IgD-negative memory B cell (primary cell): ENCODE measurements around the gene SYNE3. TPM values are rescaled to one million over a fixed set of nuclear protein-coding genes. Genes with fewer than 3 reads are reported as not detected.

Experiments used
- H3K27ac Mint-ChIP-seq, 3 donors: one replicate each; pipeline ENCODE4 v1.8.0; 2020 to 2022; ENCODE audit warnings: mild to moderate bottlenecking in 3 of 3, mixed read lengths in 3 of 3, moderate library complexity in 1 of 3
- H3K27me3 Mint-ChIP-seq: one replicate; pipeline ENCODE4 v1.8.0; 2021; ENCODE audit warnings: mixed read lengths
- H3K36me3 Mint-ChIP-seq: one replicate; pipeline ENCODE4 v1.8.0; 2020; ENCODE audit warnings: mild to moderate bottlenecking, mixed read lengths
- H3K4me1 Mint-ChIP-seq, 3 donors: one replicate each; pipeline ENCODE4 v1.8.0; 2020 to 2022; ENCODE audit warnings: mixed read lengths in 3 of 3, mild to moderate bottlenecking in 1 of 3
- H3K4me3 Mint-ChIP-seq, 4 donors: one replicate each; pipeline ENCODE4 v1.8.0; 2020 to 2022; ENCODE audit warnings: mild to moderate bottlenecking in 4 of 4, mixed read lengths in 4 of 4, moderate library complexity in 3 of 4
- H3K9me3 Mint-ChIP-seq, 3 donors: one replicate each; pipeline ENCODE4 v1.8.0; 2020 to 2021; ENCODE audit warnings: mixed read lengths in 3 of 3, mild to moderate bottlenecking in 1 of 3
- polyA plus RNA-seq: library from polyadenylated mRNA; unstranded; fragments of 300-500 nt; fragmentation: Illumina TruSeq; gene quantifications from one replicate; pipeline ENCODE4 v1.2.3, GENCODE V29; 2021

The SYNE3 gene, protein sequence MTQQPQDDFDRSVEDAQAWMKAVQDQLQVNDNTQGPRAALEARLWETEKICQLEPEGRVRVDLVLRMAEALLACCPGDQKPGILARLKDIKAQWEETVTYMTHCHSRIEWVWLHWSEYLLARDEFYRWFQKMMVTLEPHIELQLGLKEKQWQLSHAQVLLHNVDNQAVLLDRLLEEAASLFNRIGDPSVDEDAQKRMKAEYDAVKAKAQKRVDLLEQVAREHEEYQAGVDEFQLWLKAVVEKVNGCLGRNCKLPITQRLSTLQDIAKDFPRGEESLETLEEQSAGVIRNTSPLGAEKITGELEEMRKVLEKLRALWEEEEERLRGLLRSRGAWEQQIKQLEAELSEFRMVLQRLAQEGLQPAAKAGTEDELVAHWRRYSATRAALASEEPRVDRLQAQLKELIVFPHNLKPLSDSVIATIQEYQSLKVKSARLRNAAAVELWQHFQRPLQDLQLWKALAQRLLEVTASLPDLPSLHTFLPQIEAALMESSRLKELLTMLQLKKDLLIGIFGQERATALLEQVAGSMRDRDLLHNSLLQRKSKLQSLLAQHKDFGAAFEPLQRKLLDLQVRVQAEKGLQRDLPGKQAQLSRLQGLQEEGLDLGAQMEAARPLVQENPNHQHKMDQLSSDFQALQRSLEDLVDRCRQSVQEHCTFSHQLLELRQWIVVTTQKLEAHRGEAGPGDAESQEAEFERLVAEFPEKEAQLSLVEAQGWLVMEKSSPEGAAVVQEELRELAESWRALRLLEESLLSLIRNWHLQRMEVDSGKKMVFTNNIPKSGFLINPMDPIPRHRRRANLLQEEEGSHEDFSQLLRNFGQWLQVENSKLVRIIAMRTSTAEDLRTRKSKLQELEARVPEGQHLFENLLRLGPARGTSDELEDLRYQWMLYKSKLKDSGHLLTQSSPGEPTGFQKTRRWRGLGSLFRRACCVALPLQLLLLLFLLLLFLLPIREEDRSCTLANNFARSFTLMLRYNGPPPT
- 8.8 TPM for polyA plus RNA-seq

DNA sequence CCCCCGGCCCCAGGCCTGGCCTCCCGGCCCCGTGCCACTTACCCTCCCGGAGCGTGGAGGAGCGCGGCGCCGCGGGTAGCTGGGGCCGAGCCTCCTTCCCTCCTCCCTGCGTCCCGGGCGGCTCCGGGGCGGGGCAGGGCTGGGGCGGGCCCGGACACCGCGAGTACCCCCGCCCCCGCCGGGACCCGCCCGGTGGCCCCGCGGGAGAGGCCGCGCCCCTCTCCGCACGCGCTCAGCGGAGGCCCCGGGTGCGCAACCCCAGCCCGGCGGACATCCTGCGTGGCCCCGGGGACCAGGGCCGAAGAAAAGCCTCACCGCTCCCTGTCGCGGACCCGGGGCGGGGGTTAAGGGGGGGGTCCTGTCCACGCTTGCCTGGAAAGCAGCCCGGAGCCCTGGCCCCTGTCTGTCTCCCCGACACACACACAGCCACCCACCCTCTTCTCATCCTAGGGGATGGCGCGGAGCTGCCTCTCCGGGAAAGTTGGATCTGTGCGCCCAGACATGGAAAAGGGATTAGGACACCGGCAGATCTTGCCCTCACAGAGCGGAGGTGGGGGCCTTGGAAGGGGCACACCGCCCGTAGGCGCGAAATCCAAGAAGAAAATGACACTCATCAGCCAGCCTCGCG is at the start of gene SYNE3:
Gene SYNE3 (minus strand): TSS at position 97 of the 628 bp plus-strand sequence. CDS start 40,829 bp downstream, outside the sequence.
- Mint-ChIP-seq H3K27me3 (no peaks in the 10 kb centered on the region), H3K36me3 (no peaks in the 10 kb centered on the region), H3K9me3 (no peaks in the 10 kb centered on the region), H3K4me1 (peaks cover 55 to 58% (median 57%) of the 10 kb centered on the region in 3 donors), H3K27ac (peak within 1 kb of the TSS; percentile 92 to 98 (median 97)), H3K4me3 (peak within 1 kb of the TSS; percentile 93 to 99 (median 98))

DNA sequence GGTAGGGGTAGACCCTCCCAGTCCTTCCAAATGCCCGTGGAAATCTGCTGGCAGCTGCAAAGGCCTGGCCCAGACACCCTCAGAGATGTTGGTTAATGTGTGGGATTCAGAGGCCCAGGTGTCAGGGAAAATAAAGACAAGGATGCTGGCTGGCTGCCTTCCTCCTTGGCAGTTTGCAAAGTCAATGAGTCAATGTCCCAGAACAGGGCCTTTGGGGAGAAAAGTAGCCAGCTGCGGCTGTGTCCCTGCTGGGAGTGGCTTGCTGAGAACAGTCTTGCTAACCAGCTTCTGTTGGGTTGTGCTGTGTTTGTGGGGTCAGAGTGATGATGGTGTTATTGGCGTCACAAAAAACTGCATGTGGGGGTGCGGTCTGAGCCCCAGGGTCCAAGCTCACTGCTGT is 47.6 kb upstream of the SYNE3 start:
- no peak overlapping the region for H3K4me3 Mint-ChIP-seq

DNA sequence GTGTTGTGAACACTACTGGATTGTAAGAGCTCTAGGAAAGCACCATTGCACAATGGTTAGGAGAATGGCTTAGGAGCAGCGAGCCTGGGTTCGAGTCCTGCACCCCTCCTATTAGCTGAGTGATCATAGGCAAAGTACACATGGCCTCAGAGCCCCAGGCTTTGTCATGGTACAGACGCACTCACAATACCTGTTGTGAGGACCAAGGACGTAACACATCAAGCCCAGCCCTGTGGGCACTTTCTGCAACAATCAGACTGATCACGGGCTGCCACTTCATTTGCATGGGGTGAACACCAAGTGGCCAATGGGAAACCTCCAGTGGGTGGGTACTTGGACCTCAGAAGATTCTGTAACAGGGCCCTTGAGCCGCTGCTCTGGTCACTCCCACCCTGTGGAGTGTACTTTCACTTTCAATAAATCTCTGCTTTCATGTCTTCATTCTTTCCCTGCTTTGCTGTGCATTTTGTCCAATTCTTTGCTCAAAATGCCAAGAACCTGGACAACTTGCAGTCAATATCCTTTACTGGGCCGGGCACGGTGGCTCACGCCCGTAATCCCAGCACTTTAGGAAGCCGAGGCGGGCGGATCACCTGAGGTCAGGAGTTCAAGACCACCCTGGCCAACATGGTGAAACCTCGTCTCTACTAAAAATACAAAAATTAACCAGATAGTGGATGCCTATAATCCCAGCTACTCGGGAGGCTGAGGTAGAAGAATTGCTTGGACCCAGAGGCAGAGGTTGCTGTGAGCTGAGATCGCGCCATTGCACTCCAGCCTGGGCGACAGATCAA is 46.6 kb upstream of the SYNE3 start:
- H3K9me3 Mint-ChIP-seq, result peaks cover 0 to 4% (median 0%) of the 10 kb centered on the region in 3 donors
- no peaks in the 10 kb centered on the region for H3K36me3 Mint-ChIP-seq
- no peak overlapping the region for H3K27ac Mint-ChIP-seq
- H3K4me1 Mint-ChIP-seq, result peaks cover 0 to 3% (median 0%) of the 10 kb centered on the region in 3 donors
- H3K27me3 Mint-ChIP-seq, result peaks cover 30% of the 10 kb centered on the region
- no peak overlapping the region for H3K4me3 Mint-ChIP-seq

More for the DNA sequence above, 47.6 kb upstream of the SYNE3 start:
- H3K27ac Mint-ChIP-seq, result no peak overlapping the region
- H3K27me3 Mint-ChIP-seq, result peaks cover 33% of the 10 kb centered on the region
- H3K9me3 Mint-ChIP-seq, result no peaks in the 10 kb centered on the region
- no peaks in the 10 kb centered on the region for H3K36me3 Mint-ChIP-seq
- peaks cover 0 to 3% (median 0%) of the 10 kb centered on the region in 3 donors for H3K4me1 Mint-ChIP-seq

DNA sequence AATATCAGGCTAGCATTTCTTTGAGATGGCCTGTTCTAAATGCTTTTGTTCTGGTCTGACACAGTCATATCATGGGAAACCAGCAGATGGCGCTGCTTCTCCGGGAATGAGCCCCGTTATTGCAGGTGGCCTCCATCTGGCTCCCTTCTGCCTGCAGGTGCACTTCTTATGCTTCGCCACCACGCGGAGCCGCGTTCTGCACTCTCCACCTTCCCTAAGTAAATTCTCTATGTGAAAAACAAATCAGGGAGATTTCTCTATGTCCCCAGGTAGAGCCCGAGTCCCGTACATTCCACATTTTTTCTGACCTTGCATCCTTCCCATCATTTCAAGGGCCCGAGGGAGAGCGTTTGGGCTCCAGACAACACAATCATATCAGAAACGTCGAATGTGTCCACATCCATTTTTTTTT is 44.6 kb upstream of the SYNE3 start:
- Mint-ChIP-seq H3K36me3 (no peaks in the 10 kb centered on the region), H3K9me3 (peaks cover 0 to 5% (median 0%) of the 10 kb centered on the region in 3 donors), H3K27ac (peak overlapping the region in 1 of 3 donors; percentile 2), H3K27me3 (peaks cover 28% of the 10 kb centered on the region), H3K4me3 (no peak overlapping the region), H3K4me1 (peaks cover 0 to 3% (median 0%) of the 10 kb centered on the region in 3 donors)

DNA sequence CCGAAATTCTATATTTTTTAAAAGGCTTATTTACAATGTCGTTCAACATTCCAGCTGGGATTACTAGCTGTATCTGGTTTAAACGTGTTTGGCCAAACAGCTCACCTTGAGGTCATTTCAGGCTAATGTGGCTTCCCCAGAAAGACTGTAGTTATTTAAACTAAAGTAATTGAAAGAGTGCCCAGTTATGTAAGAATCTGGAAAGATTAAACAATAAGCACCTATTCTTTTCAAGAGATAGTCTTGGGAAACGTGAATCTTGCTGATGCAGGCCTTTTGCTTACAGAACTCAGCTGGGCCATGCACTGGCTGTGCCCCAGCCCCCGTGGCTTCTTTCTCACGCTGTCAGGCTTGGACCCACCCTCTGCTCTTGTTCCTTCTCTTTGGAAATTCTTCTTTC is 42.8 kb upstream of the SYNE3 start:
- Mint-ChIP-seq H3K27ac (no peak overlapping the region), H3K9me3 (peaks cover 0 to 5% (median 0%) of the 10 kb centered on the region in 3 donors), H3K36me3 (no peaks in the 10 kb centered on the region), H3K4me1 (peaks cover 0 to 3% (median 0%) of the 10 kb centered on the region in 3 donors), H3K27me3 (peaks cover 28% of the 10 kb centered on the region), H3K4me3 (no peak overlapping the region)

DNA sequence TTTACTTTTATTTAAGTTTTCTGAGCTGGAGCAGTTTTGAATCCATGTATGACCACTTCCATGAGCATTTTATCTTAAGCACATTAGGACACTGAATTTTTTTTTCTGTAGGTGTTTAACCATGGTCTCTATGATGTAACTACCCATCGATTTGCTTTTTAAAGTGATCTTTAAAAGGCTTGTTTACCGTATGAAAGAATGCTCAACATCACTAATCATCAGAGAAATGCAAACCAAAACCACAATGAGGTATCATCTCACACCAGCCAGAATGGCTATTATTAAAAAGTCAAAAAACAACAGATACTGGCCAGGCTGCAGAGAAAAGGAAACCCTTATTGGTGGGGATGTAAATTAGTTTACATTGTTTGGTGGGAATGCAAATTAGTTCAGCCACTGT is 41.4 kb upstream of the SYNE3 start:
- Mint-ChIP-seq H3K27me3 (peaks cover 20% of the 10 kb centered on the region), H3K9me3 (peaks cover 0 to 5% (median 0%) of the 10 kb centered on the region in 3 donors), H3K27ac (no peak overlapping the region), H3K4me3 (no peak overlapping the region), H3K4me1 (peaks cover 0 to 3% (median 0%) of the 10 kb centered on the region in 3 donors), H3K36me3 (peaks cover 3% of the 10 kb centered on the region)

DNA sequence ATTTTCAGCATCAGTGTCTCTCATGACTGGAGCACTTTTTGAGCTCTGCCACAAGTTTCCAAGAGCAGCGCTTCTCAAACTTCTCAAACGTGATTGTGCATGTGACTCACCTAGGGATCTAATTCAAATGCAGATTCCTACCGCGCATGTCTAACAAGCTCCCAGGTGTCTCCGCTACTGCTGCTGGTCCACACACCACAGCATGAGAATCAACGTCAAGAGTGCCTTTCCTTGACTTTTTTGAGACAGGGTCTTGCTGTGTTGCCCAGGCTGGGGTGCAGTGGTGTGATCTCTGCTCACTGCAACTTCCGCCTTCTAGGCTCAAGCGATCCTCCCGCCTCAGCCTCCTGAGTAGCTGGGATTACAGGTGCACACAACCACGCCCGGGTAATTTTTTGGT is 40.8 kb upstream of the SYNE3 start:
- Mint-ChIP-seq H3K4me1 (peaks cover 0 to 3% (median 0%) of the 10 kb centered on the region in 3 donors), H3K27ac (no peak overlapping the region), H3K27me3 (peaks cover 15% of the 10 kb centered on the region), H3K9me3 (peaks cover 0 to 5% (median 0%) of the 10 kb centered on the region in 3 donors), H3K36me3 (peaks cover 3% of the 10 kb centered on the region), H3K4me3 (no peak overlapping the region)

DNA sequence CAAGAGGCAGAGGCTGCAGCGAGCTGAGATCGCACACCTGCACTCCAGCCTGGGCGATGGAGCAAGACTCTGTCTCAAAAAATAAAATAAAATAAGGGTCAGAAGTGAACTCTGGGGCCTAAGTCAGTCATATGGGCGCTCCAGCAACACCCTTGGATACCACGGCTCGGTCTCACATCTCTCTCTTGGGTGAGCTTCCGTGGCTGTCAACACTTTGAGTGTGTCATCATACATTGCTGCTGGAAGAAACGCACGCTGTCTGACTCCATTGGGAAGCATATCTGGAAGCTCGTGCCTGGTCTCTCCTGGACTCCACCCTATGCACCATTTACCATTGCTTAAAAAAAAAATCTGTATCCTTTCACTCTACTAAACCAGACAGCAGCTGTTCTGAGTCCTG is 38.6 kb upstream of the SYNE3 start:
- H3K27ac Mint-ChIP-seq, result peak overlapping the region in 1 of 3 donors; percentile 46

DNA sequence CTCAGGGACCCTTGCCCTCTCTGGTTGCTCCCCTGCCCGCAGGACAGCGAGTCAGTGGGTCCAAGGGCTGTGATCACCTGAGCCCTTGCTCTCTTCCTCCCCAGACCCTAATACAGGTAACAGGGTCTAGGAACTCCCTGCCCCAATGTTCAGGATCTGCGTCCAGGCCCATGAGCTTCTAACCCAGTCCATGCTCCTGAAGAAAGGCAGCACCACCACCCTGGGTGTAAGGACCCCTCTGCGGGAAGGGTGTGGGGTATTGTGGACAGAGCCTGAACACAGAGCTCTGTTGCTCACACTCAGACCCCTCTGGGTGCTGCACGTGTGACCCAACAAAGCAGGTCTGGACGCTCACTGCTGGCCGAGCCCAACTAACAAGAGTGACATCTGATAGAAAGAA is 36.7 kb upstream of the SYNE3 start:
- peak overlapping the region in 1 of 3 donors; percentile 94 for H3K27ac Mint-ChIP-seq
- peaks cover 8% of the 10 kb centered on the region for H3K36me3 Mint-ChIP-seq
- peaks cover 0 to 2% (median 0%) of the 10 kb centered on the region in 3 donors for H3K9me3 Mint-ChIP-seq
- no peak overlapping the region for H3K4me3 Mint-ChIP-seq
- H3K27me3 Mint-ChIP-seq, result peaks cover 4% of the 10 kb centered on the region
- H3K4me1 Mint-ChIP-seq, result no peaks in the 10 kb centered on the region

More for the DNA sequence above, 38.6 kb upstream of the SYNE3 start:
- Mint-ChIP-seq H3K4me3 (no peak overlapping the region), H3K27me3 (peaks cover 8% of the 10 kb centered on the region), H3K9me3 (peaks cover 0 to 5% (median 0%) of the 10 kb centered on the region in 3 donors), H3K36me3 (peaks cover 5% of the 10 kb centered on the region), H3K4me1 (no peaks in the 10 kb centered on the region)

DNA sequence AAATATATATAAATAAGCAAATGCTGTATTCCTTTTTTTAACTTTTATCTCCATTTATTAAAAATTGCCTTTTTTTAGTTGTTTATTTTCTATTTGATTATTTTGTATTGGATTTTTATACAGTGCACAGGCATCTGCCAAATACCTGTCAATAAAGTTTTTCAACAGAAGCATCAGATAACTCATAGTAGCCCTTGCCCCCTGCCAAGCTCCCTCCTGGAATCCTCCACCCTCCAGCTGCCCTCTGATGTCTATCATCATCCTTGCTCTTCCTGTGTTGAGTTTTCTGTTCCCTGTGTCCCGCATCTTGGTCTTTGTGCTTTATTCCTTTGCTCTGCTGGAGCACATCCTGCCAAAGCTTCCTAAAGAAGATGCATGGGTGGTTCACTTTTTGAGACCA is 35.0 kb upstream of the SYNE3 start:
- Mint-ChIP-seq H3K36me3 (peaks cover 8% of the 10 kb centered on the region), H3K4me3 (no peak overlapping the region), H3K9me3 (no peaks in the 10 kb centered on the region), H3K27ac (no peak overlapping the region), H3K4me1 (no peaks in the 10 kb centered on the region), H3K27me3 (no peaks in the 10 kb centered on the region)

DNA sequence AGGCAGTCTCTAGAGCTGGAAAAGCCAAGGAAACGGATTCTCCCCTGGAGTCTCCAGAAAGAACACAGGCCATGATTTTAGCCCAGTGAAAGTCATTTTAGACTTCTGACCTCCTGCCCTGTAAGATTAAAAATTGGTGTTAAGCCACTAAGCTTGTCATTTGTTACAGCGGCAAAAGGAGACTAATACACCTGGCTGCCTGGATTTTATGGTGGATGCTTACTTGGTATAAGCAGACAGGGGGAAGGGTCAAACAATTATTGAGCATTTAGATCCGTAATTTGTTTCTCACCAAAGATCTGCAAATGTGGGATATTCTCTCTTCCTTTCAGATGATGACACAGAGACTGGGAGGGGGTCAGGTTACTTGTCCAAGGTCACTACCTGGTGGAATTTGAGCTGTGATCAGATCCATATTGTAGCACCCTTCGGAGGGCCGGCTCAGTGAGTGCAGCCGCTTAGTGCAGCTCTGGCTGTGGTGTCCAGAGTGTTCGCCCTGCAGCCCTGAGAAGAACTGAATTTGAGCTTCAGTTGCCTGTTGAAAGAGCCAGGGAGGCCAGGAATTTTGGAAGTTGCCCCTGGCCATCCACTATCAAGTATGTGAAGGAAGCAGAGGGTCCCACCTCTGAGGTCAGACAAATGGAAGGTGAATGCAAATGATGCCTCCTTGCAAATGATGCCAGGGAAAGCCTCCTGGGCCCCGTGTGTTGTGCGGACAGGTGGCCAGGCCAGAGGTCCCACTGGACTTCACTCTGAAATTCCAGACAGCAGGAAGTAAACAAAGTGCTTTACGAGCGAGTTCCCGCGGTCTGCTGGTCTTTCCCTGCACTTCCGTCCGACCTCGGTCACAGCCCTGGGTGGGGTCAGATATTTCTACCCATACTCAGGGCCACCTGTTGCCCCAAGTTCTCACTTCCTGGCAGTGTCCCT is 33.5 kb upstream of the SYNE3 start:
- peaks cover 8% of the 10 kb centered on the region for H3K36me3 Mint-ChIP-seq
- no peaks in the 10 kb centered on the region for H3K27me3 Mint-ChIP-seq
- no peaks in the 10 kb centered on the region for H3K4me1 Mint-ChIP-seq
- H3K9me3 Mint-ChIP-seq, result no peaks in the 10 kb centered on the region
- no peak overlapping the region for H3K27ac Mint-ChIP-seq
- no peak overlapping the region for H3K4me3 Mint-ChIP-seq

DNA sequence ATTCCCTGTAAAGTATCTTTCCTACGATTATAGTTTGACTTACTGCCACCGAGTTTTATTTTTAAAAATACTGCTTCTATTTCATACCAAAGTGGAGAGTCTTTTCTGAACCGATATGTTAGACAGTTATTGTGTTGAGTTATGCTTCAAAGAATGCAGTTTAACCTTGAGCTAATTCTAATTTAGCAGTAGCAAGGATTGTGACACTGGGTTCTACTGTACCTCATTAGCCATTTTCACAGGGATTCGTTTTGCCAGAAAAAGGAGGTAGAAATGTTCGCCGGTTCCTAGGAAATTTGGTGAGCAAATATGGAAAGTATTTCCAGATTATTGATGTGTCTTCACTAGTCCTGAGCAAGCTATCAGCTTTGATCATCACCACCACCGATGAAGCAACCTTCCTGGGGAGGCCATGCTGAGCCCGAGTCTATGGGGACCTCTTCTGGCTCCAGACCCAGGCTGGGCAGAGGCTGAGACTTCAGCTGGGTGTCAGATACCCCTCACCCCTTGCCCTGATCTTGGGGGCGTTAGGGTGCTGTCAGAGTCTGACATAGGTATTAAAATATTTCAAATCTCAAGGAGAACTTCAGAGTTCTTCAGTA is 32.0 kb upstream of the SYNE3 start:
- no peaks in the 10 kb centered on the region for H3K27me3 Mint-ChIP-seq
- no peak overlapping the region for H3K27ac Mint-ChIP-seq
- no peaks in the 10 kb centered on the region for H3K4me1 Mint-ChIP-seq
- peaks cover 8% of the 10 kb centered on the region for H3K36me3 Mint-ChIP-seq
- H3K9me3 Mint-ChIP-seq, result no peaks in the 10 kb centered on the region
- no peak overlapping the region for H3K4me3 Mint-ChIP-seq
